NCI-H2196 (cell line): Measurements from ENCODE around the gene LMNB1.
"Not testable (repeated sequence)": the region's sequence is repeated elsewhere in the genome, so short reads cannot be mapped to it uniquely, and the experiment has no call there.

ENCODE experiments used
- DNase-seq: peaks from one replicate; lab custom pipeline; 2025; ENCODE audit not compliant: unreplicated experiment; lab: John Stamatoyannopoulos, UW

The LMNB1 gene, protein sequence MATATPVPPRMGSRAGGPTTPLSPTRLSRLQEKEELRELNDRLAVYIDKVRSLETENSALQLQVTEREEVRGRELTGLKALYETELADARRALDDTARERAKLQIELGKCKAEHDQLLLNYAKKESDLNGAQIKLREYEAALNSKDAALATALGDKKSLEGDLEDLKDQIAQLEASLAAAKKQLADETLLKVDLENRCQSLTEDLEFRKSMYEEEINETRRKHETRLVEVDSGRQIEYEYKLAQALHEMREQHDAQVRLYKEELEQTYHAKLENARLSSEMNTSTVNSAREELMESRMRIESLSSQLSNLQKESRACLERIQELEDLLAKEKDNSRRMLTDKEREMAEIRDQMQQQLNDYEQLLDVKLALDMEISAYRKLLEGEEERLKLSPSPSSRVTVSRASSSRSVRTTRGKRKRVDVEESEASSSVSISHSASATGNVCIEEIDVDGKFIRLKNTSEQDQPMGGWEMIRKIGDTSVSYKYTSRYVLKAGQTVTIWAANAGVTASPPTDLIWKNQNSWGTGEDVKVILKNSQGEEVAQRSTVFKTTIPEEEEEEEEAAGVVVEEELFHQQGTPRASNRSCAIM

DNA sequence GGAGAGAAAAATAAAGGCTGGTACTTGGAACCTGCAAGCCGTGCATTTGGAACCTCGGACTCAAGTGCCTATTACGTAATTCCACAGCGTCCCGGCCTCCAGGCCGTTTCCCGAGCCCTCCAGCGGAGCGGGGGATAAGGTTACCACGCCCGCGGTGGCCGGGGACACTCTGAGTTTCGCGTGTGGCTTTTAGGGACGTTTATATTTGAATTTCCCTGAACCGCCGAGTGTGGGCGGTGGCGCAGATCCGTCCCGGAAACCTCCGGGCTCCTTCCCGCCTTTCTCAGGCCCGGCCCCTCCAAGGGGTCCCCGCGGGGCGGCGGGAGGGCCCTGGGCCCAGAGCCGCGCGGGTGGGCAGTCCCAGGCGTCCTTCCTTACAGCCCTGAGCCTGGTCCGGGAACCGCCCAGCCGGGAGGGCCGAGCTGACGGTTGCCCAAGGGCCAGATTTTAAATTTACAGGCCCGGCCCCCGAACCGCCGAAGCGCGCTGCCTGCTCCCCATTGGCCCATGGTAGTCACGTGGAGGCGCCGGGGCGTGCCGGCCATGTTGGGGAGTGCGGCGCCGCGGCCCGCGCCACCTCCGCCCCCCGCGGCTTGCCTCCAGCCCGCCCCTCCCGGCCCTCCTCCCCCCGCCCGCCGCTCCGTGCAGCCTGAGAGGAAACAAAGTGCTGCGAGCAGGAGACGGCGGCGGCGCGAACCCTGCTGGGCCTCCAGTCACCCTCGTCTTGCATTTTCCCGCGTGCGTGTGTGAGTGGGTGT lies at the start of gene LMNB1:
TSS of gene LMNB1 (plus strand) at position 638 of the 758 bp plus-strand sequence. CDS start 373 bp downstream, outside the sequence.
- peak; percentile 95 for DNase-seq

GRCh38 chr5:126732716-126733115 lies 44.2 kb upstream of the LMNB1 start:
- DNase-seq: no peak

GRCh38 chr5:126734573-126734972 lies 42.4 kb upstream of the LMNB1 start:
- not testable (repeated sequence) for DNase-seq

DNA sequence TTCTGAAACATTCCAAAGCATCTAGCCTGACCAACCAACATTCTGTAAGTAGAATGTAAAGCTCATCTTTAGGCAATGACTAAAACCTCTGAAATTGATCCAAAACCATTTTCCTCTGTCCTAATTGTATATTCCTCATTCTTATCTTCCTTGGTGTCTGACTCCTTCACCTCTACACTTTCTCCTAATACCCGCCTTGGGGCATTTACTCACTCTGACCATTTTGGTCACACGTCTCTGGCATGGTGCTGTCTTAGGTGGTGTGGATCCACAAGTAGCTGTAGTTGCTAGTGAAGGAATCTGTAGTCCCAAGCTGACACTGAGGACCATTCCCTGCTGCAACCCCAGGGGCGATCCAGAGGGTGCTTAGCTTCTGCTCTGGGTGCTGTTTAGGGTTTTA lies 40.8 kb upstream of the LMNB1 start:
- no peak for DNase-seq

GRCh38 chr5:126741361-126741760 lies 35.6 kb upstream of the LMNB1 start:
- no peak for DNase-seq

DNA sequence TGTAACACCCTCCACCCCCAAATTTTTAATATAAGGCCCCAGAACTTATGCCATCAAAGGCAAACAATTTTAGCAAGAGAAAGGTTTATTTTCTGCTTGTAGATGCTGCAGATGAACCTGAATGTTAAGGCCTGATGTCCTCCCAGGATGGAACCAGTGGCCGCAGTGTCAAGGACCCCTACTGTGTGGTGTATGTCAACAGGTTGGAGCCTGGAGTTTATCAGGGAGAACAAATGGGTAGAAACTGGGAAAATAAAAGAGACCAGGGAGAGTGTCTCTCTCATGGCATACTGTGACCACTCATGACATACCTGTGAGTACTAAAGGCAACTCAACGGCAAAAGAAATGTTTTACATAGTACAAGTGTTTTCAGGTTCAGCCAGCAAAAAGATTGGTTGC lies 34.5 kb upstream of the LMNB1 start:
- no peak for DNase-seq

GRCh38 chr5:126744836-126745235 lies 32.1 kb upstream of the LMNB1 start:
- no peak for DNase-seq

- no peak for DNase-seq
Measured at GRCh38 chr5:126745259-126745992, 31.5 kb upstream of the LMNB1 start.

DNA sequence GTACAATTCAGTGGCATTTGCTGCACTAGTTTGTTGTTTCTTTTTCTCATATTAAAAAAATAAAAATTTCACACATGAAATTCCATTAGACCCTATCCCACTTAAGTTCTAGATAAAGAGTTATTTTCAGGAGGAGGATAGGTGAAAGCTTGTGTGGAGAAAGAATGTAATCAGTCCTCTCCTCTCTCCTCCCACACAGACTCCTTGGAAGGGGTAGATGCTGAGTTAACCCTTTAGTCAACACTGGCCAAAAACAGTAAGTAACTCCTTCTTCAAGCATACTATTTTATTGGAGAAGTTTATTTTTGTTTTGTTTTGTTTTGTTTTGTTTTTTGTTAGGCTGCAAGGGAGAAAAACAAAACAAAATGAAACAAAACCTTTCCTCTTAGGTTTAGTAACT lies 30.6 kb upstream of the LMNB1 start:
- no peak for DNase-seq

DNA sequence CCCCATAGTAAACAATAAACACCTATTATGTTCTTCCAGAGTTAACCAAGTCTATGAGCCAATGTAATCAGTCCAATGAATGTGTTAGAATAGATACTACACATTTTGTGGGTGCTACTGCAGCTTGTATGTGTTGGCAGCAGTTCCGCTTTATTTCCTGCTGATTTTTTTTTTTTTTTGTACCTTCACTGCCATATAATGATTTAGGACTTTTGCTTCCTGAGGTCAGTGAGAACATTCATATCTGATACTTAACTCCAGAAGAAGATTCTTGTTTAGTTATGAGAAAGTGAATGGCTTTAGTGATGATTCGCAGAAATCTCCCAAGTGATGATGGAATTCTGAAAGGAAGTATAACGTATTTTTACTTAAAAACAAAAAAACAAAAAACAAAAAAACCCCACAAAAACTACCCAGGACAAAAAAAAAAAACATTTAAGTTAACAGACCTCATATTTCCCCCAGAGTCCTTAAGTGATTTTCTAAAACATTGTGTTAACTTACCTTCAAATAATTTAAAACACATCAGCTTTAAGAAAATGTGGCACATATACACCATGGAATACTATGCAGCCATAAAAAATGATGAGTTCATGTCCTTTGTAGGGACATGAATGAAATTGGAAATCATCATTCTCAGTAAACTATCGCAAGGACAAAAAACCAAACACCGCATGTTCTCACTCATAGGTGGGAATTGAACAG lies 24.7 kb upstream of the LMNB1 start:
- DNase-seq: no peak

GRCh38 chr5:126753227-126753626 lies 23.7 kb upstream of the LMNB1 start:
- DNase-seq: no peak

DNA sequence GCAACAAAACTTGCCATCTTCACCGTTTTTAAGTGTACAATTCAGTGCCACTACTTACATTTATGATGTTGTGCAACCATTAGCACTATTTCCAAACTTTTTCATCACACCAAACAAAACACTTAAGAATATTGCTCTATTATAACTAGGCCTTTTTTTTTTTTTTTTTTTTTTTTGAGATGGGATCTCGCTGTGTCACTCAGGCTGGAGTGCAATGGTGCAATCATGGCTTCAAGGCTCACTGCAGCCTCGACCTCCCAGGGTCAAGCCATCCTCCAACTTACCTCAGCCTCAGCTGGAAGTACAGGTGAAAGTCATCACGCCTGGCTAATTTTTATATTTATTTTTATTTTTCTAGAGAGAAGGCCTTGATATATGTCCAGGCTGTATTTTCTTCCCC lies 22.3 kb upstream of the LMNB1 start:
- no peak for DNase-seq

GRCh38 chr5:126755593-126755992 lies 21.3 kb upstream of the LMNB1 start:
- no peak for DNase-seq

DNA sequence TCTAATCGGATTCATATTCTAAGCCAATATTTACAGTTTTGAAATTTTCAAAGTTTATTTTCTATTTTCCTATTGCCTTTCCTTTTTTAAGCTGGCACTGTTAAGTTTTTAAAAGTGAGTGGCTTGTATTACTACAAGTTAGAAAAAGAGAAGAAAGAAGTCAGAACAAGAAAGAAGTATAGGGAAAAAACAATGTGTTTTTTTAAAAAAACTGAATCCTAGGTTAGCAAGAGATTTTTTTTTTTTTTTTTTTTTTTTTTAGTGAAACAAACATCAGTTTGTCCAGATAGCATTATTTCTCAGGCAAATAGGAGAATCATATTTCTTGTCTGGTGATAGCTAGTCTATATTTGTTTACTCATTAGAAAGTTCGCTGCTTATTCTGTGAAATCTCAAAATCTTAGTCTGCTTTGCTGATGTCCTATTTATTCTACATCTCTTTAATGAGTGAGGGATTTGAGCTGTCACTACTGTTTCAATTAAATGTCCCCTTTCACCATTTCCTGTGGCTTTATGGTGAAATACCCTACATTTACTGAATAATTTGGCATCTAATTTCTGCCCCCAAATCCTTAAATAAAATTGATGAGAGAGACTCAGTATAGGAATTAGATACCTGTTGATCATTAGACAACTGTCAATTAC lies 19.1 kb upstream of the LMNB1 start:
- no peak for DNase-seq

DNA sequence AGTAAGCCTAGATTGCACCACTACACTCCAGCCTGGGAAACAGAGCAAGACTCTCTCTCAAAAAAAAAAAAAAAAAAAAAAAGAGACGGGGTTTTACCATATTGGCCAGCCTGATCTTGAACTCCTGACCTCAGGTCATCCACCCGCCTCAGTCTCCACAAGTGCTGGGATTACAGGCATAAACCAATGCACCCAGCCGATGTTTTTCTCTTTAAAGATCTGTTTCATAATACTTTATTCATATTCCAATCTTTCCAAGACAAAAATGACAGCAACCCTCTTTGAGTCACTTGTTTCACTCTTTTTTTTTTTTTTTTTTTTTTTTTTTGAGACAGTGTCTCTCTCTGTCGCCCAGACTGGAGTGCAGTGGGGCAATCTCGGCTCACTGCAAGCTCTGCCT lies 13.6 kb upstream of the LMNB1 start:
- no peak for DNase-seq

DNA sequence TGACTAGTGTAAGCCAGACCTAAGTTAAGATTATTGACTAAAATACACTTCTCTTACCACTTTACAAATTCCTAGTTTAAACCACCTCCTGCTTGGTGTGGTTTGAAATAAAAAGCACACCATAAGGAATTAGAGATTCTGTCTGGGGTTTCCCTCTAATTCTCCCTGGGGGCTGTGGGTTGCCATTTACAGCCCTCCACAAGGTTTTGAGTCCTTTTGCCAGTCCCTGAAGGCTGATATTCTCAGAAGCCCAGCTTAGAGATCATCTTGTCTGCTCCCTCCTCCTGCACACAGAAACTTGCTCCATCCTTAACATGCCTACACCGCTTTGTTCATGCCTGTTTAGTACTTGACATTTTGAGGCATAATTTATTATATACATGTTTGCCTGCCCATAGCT lies 7.2 kb upstream of the LMNB1 start:
- no peak for DNase-seq

GRCh38 chr5:126773536-126773935 lies 3.4 kb upstream of the LMNB1 start:
- DNase-seq: not testable (repeated sequence)

DNA sequence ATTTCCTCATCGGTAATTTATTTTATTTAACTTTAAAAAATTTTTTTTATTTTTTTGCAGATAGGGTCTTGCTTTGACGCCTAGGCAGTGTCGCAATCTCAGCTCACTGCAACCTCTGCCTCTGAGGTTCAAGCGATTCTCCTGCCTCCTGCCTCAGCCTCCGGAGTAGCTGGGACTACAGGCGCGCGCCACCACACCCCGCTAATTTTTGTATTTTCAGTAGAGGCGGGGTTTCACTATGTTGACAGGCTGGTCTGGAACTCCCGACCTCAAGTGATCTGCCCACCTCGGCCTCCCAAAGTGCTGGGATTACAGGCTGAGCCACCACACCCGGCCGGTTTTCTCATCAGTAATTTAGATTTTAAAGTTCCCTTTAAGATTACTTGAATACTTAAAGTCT lies 2.3 kb upstream of the LMNB1 start:
- not testable (repeated sequence) for DNase-seq

- peak; percentile 20 for DNase-seq
Measured at GRCh38 chr5:126777257-126777974, 480 bp downstream of the LMNB1 start.
